Spleen (tissue), 7 donors: ENCODE measurements around the gene FAM20A.

Experiments
- CTCF ChIP-seq, 11 experiments: fragments of 200-600 bp in 7 of 11; fragments of 450-650 bp in 4 of 11; sonication (generic) in 4 of 11; IDR thresholded peaks in 8 of 11; conservative IDR thresholded peaks in 3 of 11; 1 replicate in 7 of 11; 2 replicates in 4 of 11; pipeline versions ENCODE4 v1.4.0 to v1.8.0; 2016 to 2021; ENCODE audit warnings: antibody characterized with exemption in 11 of 11, inconsistent platforms in 4 of 11, mild to moderate bottlenecking in 1 of 11
- POLR2A ChIP-seq, 3 donors: fragments of 450-650 bp; IDR thresholded peaks; one replicate each; pipeline ENCODE4 v1.5.1; 2017; ENCODE audit warnings: antibody characterized with exemption in 3 of 3, mild to moderate bottlenecking in 1 of 3
- POLR2AphosphoS5 ChIP-seq, 3 donors: sonication (generic); formaldehyde crosslinking; IDR thresholded peaks; one replicate each; pipeline ENCODE4 v1.5.1; 2017; ENCODE audit warnings: antibody characterized with exemption in 3 of 3
- donor health status: DM: no; HTN: no; CAD: no; lungs with moderate emphysema.
- donor health status: DM: no; HTN: no; CAD: no.
- donor health status: DM: no; HTN: no; CAD: no.

GRCh38 chr17:68623811-68624210 lies 22.6 kb upstream of the FAM20A start:
- no peak for TF ChIP-seq POLR2A (IDR thresholded peaks at IDR 0.05)
- TF ChIP-seq CTCF (IDR thresholded peaks at IDR 0.05 in 8 of 11, conservative IDR thresholded peaks at IDR 0.05 in 3 of 11), result no peak
- TF ChIP-seq POLR2AphosphoS5 (IDR thresholded peaks at IDR 0.05), result no peak
